HepG2 (cell line): ENCODE results near the gene STIP1. TPM values are rescaled to one million over a fixed set of nuclear protein-coding genes. Genes with fewer than 3 reads are reported as not detected.

Experiments
- ATAC-seq: fragments of 200-7000 bp; cut with Tn5 transposase; 3 replicates; pipeline ENCODE4 v1.9.1; 2020; ENCODE audit warnings: mild to moderate bottlenecking, moderate library complexity
- BruUV-seq: library from RNA; stranded (reverse); fragments of 400-500 nt; replicated peaks from 2 replicates; lab custom pipeline; 2021; lab: Mats Ljungman, UMichigan
- CTCF ChIA-PET: fragments of 300-600 bp; formaldehyde crosslinking; extraction: SDS; loops from one replicate; lab custom pipeline; 2021; ENCODE audit warnings: low total read pairs, inconsistent platforms, low intra/inter-chr PET ratio; lab: Yijun Ruan, JAX
- POLR2A ChIA-PET: fragments of 350-600 bp; sonication (Branson Sonifier 250); formaldehyde crosslinking; loops from one replicate; lab custom pipeline; 2020; ENCODE audit warnings: antibody characterized with exemption, inconsistent platforms; lab: Yijun Ruan, JAX
- DNase-seq: peaks from one replicate; pipeline ENCODE4 v3.0.0-alpha.2; 2015; ENCODE audit warnings: low spot score
- FAIRE-seq: peaks from 3 replicates; lab custom pipeline; 2011; peaks lifted over from hg19 to GRCh38; lab: Jason Lieb, UNC
- H2AFZ ChIP-seq: one replicate; pipeline ENCODE4 v1.6.1; 2011; ENCODE audit warnings: low read length, inconsistent platforms
- H3K27ac ChIP-seq: fragments of 300-600 bp; 3 replicates; pipeline ENCODE4 v1.8.0; 2011; ENCODE audit warnings: mixed run types, mild to moderate bottlenecking, mixed read lengths, low read length, inconsistent platforms; ENCODE audit not compliant: insufficient read depth; ENCODE audit errors: extremely low read length
- H3K27me3 ChIP-seq, 2 experiments: fragments of 200-600 bp in 1 of 2; 2 replicates in 1 of 2; 3 replicates in 1 of 2; pipeline versions ENCODE4 v1.6.0 to v1.8.0; 2011; ENCODE audit warnings: low read length in 2 of 2, mild to moderate bottlenecking in 2 of 2, moderate library complexity in 2 of 2, inconsistent platforms in 1 of 2; ENCODE audit not compliant: insufficient read depth in 2 of 2, control insufficient read depth in 1 of 2
- H3K36me3 ChIP-seq, 2 experiments: fragments of 200-600 bp in 1 of 2; replicated peaks in 1 of 2; 2 replicates in 1 of 2; 3 replicates in 1 of 2; pipeline versions ENCODE4 v1.5.1 to v1.8.0; 2011; ENCODE audit warnings: low read length in 2 of 2, inconsistent platforms in 1 of 2; ENCODE audit not compliant: insufficient read depth in 2 of 2, control insufficient read depth in 1 of 2
- H3K4me1 ChIP-seq: 2 replicates; pipeline ENCODE4 v1.5.1; 2012; ENCODE audit warnings: low read length, inconsistent platforms; ENCODE audit not compliant: insufficient read depth
- H3K4me2 ChIP-seq: 2 replicates; pipeline ENCODE4 v1.6.0; 2011; ENCODE audit warnings: low read depth, low read length, inconsistent platforms
- H3K4me3 ChIP-seq, 3 experiments: fragments of 200-600 bp in 1 of 3; sonication (generic), shearing (Covaris generic) in 1 of 3; replicated peaks in 1 of 3; 2 replicates each; pipeline ENCODE4 v1.5.1; 2011 to 2016; ENCODE audit warnings: low read length in 3 of 3, inconsistent platforms in 2 of 3, low read depth in 2 of 3, mild to moderate bottlenecking in 2 of 3, control low read depth in 1 of 3, mixed read lengths in 1 of 3; ENCODE audit not compliant: insufficient read depth in 1 of 3
- H3K79me2 ChIP-seq: one replicate; pipeline ENCODE4 v1.6.1; 2011; ENCODE audit warnings: low read length, inconsistent platforms; ENCODE audit not compliant: insufficient read depth
- H3K9ac ChIP-seq: 2 replicates; pipeline ENCODE4 v1.6.0; 2011; ENCODE audit warnings: mild to moderate bottlenecking, low read depth, low read length, inconsistent platforms; ENCODE audit not compliant: insufficient read depth
- H3K9me3 ChIP-seq: 2 replicates; pipeline ENCODE4 v1.5.1; 2012; ENCODE audit warnings: mild to moderate bottlenecking, low read length
- H4K20me1 ChIP-seq: 2 replicates; pipeline ENCODE4 v1.6.0; 2011; ENCODE audit warnings: inconsistent platforms, mild to moderate bottlenecking, low read length, moderate library complexity; ENCODE audit not compliant: insufficient read depth
- ETV5 ChIP-seq: IDR thresholded peaks from 2 replicates; pipeline ENCODE4 v1.6.1; 2018; ENCODE audit warnings: missing biosample characterization, missing genetic modification reagents, inconsistent platforms, borderline replicate concordance
- GFI1 ChIP-seq: sonication (generic); formaldehyde crosslinking; IDR thresholded peaks from 2 replicates; pipeline ENCODE4 v1.5.0; 2020; ENCODE audit warnings: missing genetic modification reagents, mild to moderate bottlenecking, borderline replicate concordance
- NFYC ChIP-seq: IDR thresholded peaks from 2 replicates; pipeline ENCODE4 v1.6.1; 2016; ENCODE audit warnings: missing genetic modification reagents, missing compliant biosample characterization
- NR2F1 ChIP-seq, 2 experiments: fragments of 450-650 bp in 1 of 2; formaldehyde crosslinking in 1 of 2; IDR thresholded peaks; 2 replicates each; pipeline versions ENCODE4 v1.5.0 to v1.6.1; 2016 to 2020; ENCODE audit warnings: mild to moderate bottlenecking in 1 of 2, missing compliant biosample characterization in 1 of 2, missing genetic modification reagents in 1 of 2, moderate library complexity in 1 of 2
- PATZ1 ChIP-seq: sonication (generic); formaldehyde crosslinking; IDR thresholded peaks from 2 replicates; pipeline ENCODE4 v1.4.0; 2020; ENCODE audit warnings: missing genetic modification reagents
- RARA ChIP-seq: IDR thresholded peaks from 2 replicates; pipeline ENCODE4 v1.6.1; 2016; ENCODE audit warnings: missing genetic modification reagents, missing compliant biosample characterization
- RBAK ChIP-seq: sonication (generic); formaldehyde crosslinking; IDR thresholded peaks from 2 replicates; pipeline ENCODE4 v1.5.1; 2020; ENCODE audit warnings: mild to moderate bottlenecking, missing genetic modification reagents
- RBM22 ChIP-seq: fragments of 200-400 bp; formaldehyde crosslinking; optimal IDR thresholded peaks from 2 replicates; pipeline ENCODE3; 2017; ENCODE audit warnings: mild to moderate bottlenecking, low read length, moderate library complexity
- RNF2 ChIP-seq: fragments of 450-650 bp; conservative IDR thresholded peaks from 2 replicates; pipeline ENCODE4 v1.6.1; 2016; ENCODE audit warnings: low read depth
- SKIL ChIP-seq: sonication (generic); formaldehyde crosslinking; IDR thresholded peaks from 2 replicates; pipeline ENCODE4 v1.8.0; 2022; ENCODE audit warnings: missing genetic modification reagents, mild to moderate bottlenecking, moderate library complexity, borderline replicate concordance
- ZBTB7A ChIP-seq: sonication (generic); formaldehyde crosslinking; IDR thresholded peaks from 2 replicates; pipeline ENCODE4 v1.8.0; 2022; ENCODE audit warnings: mild to moderate bottlenecking, missing genetic modification reagents
- ZNF264 ChIP-seq: sonication (generic); formaldehyde crosslinking; IDR thresholded peaks from 2 replicates; pipeline ENCODE4 v1.4.0; 2020; ENCODE audit warnings: missing genetic modification reagents
- ZNF597 ChIP-seq: sonication (generic); formaldehyde crosslinking; IDR thresholded peaks from 2 replicates; pipeline ENCODE4 v1.5.0; 2020; ENCODE audit warnings: missing genetic modification reagents
- ZSCAN29 ChIP-seq: sonication (generic); formaldehyde crosslinking; conservative IDR thresholded peaks from 2 replicates; pipeline ENCODE4 v1.4.0; 2020; ENCODE audit warnings: mild to moderate bottlenecking, missing genetic modification reagents
- WGBS: methylation state at CpG from one replicate; pipeline ENCODE4 v1.1.6; 2017; ENCODE audit warnings: low lambda C conversion rate; 5-methylcytosine and 5-hydroxymethylcytosine counted together
- in situ Hi-C: cut with HindIII; loops from 2 replicates; pipeline ENCODE4 v1.10.0; 2017; ENCODE audit warnings: low pct_unique_long_range_greater_than_20kb; ENCODE audit not compliant: extremely low pct_ligation_motif_present
- intact Hi-C: fragments of 100-400 bp; cut with micrococcal nuclease; formaldehyde crosslinking; loops from one replicate; pipeline ENCODE4 v1.10.0; 2022; ENCODE audit not compliant: unreplicated experiment
- polyA plus RNA-seq, 8 experiments: library from polyadenylated mRNA; depleted of rRNA in 3 of 8; stranded (reverse) in 7 of 8; unstranded in 1 of 8; fragments of >200 nt; fragmentation: Illumina TruSeq in 4 of 8; extraction: Trizol in 4 of 8; gene quantifications; 2 replicates each; pipeline versions ENCODE4 v1.2.1 to v1.2.3, GENCODE V29; 2011 to 2016; ENCODE audit warnings: low read depth in 4 of 8, missing spikeins in 1 of 8, mixed read lengths in 1 of 8; ENCODE audit not compliant: insufficient read depth in 1 of 8
- total RNA-seq, 5 experiments: library from RNA; depleted of rRNA; stranded (reverse); fragments of >200 nt; fragmentation: Illumina TruSeq; extraction: Trizol; gene quantifications; 2 replicates each; pipeline ENCODE4 v1.2.3, GENCODE V29; 2016; ENCODE audit warnings: low read depth in 1 of 5
- TF ChIP-seq, protein P1 (sequence below): sonication (generic); formaldehyde crosslinking; IDR thresholded peaks from 2 replicates; pipeline ENCODE4 v1.5.0; 2020; ENCODE audit warnings: mild to moderate bottlenecking, missing genetic modification reagents, moderate library complexity
- TF ChIP-seq, protein P2 (sequence below): sonication (generic); formaldehyde crosslinking; IDR thresholded peaks from 2 replicates; pipeline ENCODE4 v1.4.0; 2020; ENCODE audit warnings: missing genetic modification reagents, borderline replicate concordance

Gene STIP1
- total and polyA plus RNA-seq, 2 of the 13 experiments (the other 11 are each of a cell fraction or from before 2014, with no cell fraction given) = 81.1 to 217 TPM

DNA sequence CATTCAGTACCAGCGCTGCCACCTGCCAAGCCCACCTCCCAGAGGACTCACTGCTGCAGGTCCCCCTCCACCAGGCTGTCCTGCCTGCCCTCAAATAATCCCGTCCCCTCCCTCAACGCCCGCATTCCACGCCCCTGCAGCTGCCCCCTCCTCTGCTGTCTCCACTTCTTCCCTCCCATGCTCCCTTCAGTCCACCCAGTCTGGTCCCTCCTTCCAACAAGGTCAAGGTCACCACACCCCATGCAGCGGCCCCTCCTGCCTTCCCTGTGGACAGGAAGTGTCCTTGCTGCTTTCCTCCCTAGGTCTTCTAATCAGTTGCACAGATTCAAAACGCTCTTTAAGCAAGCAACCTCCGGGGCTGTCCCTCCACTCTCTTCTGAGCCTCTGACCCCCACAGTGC lies 32.2 kb upstream of the STIP1 start:
- Histone ChIP-seq H3K4me3 (no peak overlapping the region), H3K79me2 (no peaks in the 10 kb centered on the region), H3K27ac (no peak overlapping the region), H3K4me1 (peaks cover 34% of the 10 kb centered on the region), H3K27me3 (no peaks in the 10 kb centered on the region), H3K4me2 (0 out of 2 replicates have a peak overlapping the region, but pooled peaks have one; percentile 20), H3K36me3 (peaks cover 10 to 28% of the 10 kb centered on the region in 2 experiments; a peak in 4 of 5 replicates), H3K9me3 (no peaks in the 10 kb centered on the region), H3K9ac (no peak overlapping the region), H4K20me1 (peaks cover 21% of the 10 kb centered on the region; the same call in 1 of the 2 replicates), H2AFZ (no peak overlapping the region)
- POLR2A ChIA-PET = no interaction called here
- CTCF ChIA-PET = no interaction called here
- FAIRE-seq (no peak), DNase-seq (peak; percentile 22), ATAC-seq (peak; percentile 17)
- in situ Hi-C loops = no loop called here
- WGBS = 21% methylated on average over 8 of the region's 8 CpGs
- intact Hi-C loops = loop anchor here (10.0 kb wide), 1 partner anchor 319 kb away; the partner anchor contains the start of gene MARK2
- BruUV-seq = no TSS peak
- TF ChIP-seq RARA (CRISPR knock-in tag) (peak; percentile 52; the same call in 1 of the 2 replicates), ZNF264 (CRISPR knock-in tag) (no peak), RNF2 (no peak), ETV5 (CRISPR knock-in tag) (peak; percentile 25; the same call in 1 of the 2 replicates), GFI1 (CRISPR knock-in tag) (peak; percentile 91), ZNF597 (CRISPR knock-in tag) (no peak), ZSCAN29 (no peak), NR2F1 (CRISPR knock-in tag; IDR thresholded peaks at IDR 0.05) (peak in 1 of 2 experiments; percentile 24; a peak in 1 of 4 replicates), ZBTB7A (CRISPR knock-in tag) (0 out of 2 replicates have a peak, but pooled peaks have one; percentile 39), SKIL (CRISPR knock-in tag) (0 out of 2 replicates have a peak, but pooled peaks have one; percentile 15), RBAK (CRISPR knock-in tag) (no peak), RBM22 (no peak), PATZ1 (CRISPR knock-in tag) (peak; percentile 59), NFYC (CRISPR knock-in tag) (no peak)
- TF ChIP-seq, protein P1, sequence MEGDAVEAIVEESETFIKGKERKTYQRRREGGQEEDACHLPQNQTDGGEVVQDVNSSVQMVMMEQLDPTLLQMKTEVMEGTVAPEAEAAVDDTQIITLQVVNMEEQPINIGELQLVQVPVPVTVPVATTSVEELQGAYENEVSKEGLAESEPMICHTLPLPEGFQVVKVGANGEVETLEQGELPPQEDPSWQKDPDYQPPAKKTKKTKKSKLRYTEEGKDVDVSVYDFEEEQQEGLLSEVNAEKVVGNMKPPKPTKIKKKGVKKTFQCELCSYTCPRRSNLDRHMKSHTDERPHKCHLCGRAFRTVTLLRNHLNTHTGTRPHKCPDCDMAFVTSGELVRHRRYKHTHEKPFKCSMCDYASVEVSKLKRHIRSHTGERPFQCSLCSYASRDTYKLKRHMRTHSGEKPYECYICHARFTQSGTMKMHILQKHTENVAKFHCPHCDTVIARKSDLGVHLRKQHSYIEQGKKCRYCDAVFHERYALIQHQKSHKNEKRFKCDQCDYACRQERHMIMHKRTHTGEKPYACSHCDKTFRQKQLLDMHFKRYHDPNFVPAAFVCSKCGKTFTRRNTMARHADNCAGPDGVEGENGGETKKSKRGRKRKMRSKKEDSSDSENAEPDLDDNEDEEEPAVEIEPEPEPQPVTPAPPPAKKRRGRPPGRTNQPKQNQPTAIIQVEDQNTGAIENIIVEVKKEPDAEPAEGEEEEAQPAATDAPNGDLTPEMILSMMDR (CRISPR knock-in tag) = peak; percentile 17; the same call in 1 of the 2 replicates
- TF ChIP-seq, protein P2, sequence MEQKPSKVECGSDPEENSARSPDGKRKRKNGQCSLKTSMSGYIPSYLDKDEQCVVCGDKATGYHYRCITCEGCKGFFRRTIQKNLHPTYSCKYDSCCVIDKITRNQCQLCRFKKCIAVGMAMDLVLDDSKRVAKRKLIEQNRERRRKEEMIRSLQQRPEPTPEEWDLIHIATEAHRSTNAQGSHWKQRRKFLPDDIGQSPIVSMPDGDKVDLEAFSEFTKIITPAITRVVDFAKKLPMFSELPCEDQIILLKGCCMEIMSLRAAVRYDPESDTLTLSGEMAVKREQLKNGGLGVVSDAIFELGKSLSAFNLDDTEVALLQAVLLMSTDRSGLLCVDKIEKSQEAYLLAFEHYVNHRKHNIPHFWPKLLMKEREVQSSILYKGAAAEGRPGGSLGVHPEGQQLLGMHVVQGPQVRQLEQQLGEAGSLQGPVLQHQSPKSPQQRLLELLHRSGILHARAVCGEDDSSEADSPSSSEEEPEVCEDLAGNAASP (CRISPR knock-in tag) = peak; percentile 18; the same call in 1 of the 2 replicates
